Measurements from ENCODE around the gene MCRS1.

GRCh38 chr12:49616533-49617219 lies 48.7 kb upstream of the MCRS1 start:
- TF ChIP-seq CTCF (IDR thresholded peaks at IDR 0.05) (no peak), POLR2A (IDR thresholded peaks at IDR 0.05) (no peak)
